ENCODE data around the gene POLR3H.

Gene POLR3H

GRCh38 chr22:41522813-41523212, 21.5 kb downstream of the POLR3H start:
- DNase-seq (ENCODE audit: low read depth in 3 of 3, low spot score in 1 of 3) = no peak

- DNase-seq (ENCODE audit: low read depth in 3 of 3, low spot score in 1 of 3) = no peak
Observed at GRCh38 chr22:41521126-41521525, 23.1 kb downstream of the POLR3H start.

DNA sequence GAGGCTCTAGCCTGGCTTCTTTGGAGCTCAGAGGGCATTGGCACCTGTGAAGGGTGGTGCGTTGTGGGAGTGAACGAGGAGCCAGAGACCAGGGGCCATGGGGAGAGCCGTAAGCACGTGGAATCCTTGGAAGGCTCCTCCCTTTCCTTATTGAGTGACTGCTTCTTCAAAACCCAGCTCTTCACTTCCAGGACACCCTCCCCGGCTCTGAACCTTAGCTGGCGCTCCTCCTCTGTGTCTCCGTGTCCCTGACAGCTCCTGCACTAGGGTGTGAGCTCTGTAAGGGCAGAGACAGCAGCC, 26.3 kb downstream of the POLR3H start:
- DNase-seq (ENCODE audit: low read depth in 3 of 3, low spot score in 1 of 3) = no peak

GRCh38 chr22:41517172-41518047, 26.9 kb downstream of the POLR3H start:
- no peak for DNase-seq (ENCODE audit: low read depth in 3 of 3, low spot score in 1 of 3)

DNA sequence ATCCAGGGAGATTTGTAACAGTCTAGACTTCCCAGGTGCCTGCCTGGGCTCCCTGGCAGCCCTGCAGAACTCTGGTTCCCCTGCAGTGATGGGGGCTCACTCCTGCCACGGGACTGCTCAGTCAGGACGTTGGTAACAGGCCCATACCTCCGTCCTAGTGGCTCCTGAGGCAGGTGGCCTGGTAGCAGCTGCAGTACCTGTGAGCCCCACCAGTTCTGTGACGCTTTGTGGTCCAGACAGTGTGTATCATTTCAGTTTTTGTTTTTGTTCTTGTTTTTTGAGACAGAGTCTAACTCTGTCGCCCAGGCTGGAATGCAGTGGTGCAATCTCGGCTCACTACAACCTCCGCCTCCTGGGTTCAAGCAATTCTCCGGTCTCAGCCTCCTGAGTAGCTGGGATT, 27.8 kb downstream of the POLR3H start:
- DNase-seq (ENCODE audit: low read depth in 3 of 3, low spot score in 1 of 3) = no peak

GRCh38 chr22:41513391-41513790, 30.9 kb downstream of the POLR3H start:
- DNase-seq (ENCODE audit: low read depth in 3 of 3, low spot score in 1 of 3) = no peak

- no peak for DNase-seq (ENCODE audit: low read depth in 3 of 3, low spot score in 1 of 3)
Observed at GRCh38 chr22:41512421-41513194, 31.7 kb downstream of the POLR3H start.

DNA sequence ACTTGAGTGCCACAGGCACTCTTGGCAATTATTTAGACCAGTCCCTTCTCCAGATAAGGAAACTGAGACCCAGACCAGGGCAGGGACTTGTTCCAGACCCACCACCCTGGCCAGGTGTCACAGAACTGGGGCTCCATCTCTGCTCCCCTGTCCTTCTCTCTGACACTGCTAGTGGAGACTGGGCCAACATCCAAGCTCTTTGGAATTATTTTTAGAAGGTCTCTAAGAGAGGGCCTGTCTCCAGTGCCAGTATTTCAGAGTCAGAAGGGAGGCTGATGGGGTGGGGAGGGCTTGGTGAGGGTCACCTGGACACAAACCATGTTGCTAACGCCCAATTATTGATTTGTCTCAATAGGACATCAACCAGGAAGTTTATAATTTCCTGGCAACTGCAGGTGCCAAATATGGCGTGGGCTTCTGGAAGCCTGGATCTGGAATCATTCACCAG, 32.7 kb downstream of the POLR3H start:
- no peak for DNase-seq (ENCODE audit: low read depth in 3 of 3, low spot score in 1 of 3)

- no peak for DNase-seq (ENCODE audit: low read depth in 3 of 3, low spot score in 1 of 3)
Observed at GRCh38 chr22:41508770-41509170, 35.5 kb downstream of the POLR3H start.

GRCh38 chr22:41507330-41508063, 36.8 kb downstream of the POLR3H start:
- no peak for DNase-seq (ENCODE audit: low read depth in 3 of 3, low spot score in 1 of 3)

- no peak for DNase-seq (ENCODE audit: low read depth in 3 of 3, low spot score in 1 of 3)
Observed at GRCh38 chr22:41505511-41506220, 38.6 kb downstream of the POLR3H start.

- no peak for DNase-seq (ENCODE audit: low read depth in 3 of 3, low spot score in 1 of 3)
Observed at GRCh38 chr22:41504816-41505215, 39.5 kb downstream of the POLR3H start.

DNA sequence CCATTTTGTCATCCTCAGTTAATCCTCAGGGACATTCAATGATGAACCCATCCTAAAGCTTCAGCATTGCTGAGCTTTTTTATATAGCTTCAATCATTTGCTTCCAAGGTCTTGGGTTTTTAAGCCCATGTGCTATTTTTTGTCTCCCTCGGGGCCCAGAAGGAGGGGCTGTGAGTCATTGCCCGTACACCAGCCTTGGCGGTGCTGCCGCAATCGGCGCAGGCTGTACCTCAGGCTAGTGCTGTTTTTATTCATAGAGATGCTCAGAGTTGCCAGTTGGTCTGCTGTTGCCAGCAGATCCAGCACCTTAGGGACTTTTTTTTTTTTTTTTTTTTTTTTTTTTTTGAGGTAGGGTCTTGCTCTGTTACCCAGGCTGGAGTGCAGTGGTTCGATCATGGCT, 39.9 kb downstream of the POLR3H start:
- DNase-seq (ENCODE audit: low read depth in 3 of 3, low spot score in 1 of 3) = no peak

- DNase-seq (ENCODE audit: low read depth in 3 of 3, low spot score in 1 of 3) = no peak
Observed at GRCh38 chr22:41501209-41501608, 43.1 kb downstream of the POLR3H start.

GRCh38 chr22:41500303-41500702, 44.0 kb downstream of the POLR3H start:
- no peak for DNase-seq (ENCODE audit: low read depth in 3 of 3, low spot score in 1 of 3)

GRCh38 chr22:41499624-41500280, 44.5 kb downstream of the POLR3H start:
- no peak for DNase-seq (ENCODE audit: low read depth in 3 of 3, low spot score in 1 of 3)

- no peak for DNase-seq (ENCODE audit: low read depth in 3 of 3, low spot score in 1 of 3)
Observed at GRCh38 chr22:41498303-41498835, 45.9 kb downstream of the POLR3H start.

GRCh38 chr22:41491374-41492100, 52.7 kb downstream of the POLR3H start:
- no peak for DNase-seq (ENCODE audit: low read depth in 3 of 3, low spot score in 1 of 3)

- DNase-seq (ENCODE audit: low read depth in 3 of 3, low spot score in 1 of 3) = no peak
Observed at GRCh38 chr22:41488596-41489385, 55.5 kb downstream of the POLR3H start.
